GOT3 (cell line): Measurements from ENCODE around the gene CCDC194.

Experiments used
- DNase-seq: peaks from one replicate; lab custom pipeline; 2025; ENCODE audit warnings: mixed read lengths; lab: John Stamatoyannopoulos, UW

The CCDC194 gene

DNA sequence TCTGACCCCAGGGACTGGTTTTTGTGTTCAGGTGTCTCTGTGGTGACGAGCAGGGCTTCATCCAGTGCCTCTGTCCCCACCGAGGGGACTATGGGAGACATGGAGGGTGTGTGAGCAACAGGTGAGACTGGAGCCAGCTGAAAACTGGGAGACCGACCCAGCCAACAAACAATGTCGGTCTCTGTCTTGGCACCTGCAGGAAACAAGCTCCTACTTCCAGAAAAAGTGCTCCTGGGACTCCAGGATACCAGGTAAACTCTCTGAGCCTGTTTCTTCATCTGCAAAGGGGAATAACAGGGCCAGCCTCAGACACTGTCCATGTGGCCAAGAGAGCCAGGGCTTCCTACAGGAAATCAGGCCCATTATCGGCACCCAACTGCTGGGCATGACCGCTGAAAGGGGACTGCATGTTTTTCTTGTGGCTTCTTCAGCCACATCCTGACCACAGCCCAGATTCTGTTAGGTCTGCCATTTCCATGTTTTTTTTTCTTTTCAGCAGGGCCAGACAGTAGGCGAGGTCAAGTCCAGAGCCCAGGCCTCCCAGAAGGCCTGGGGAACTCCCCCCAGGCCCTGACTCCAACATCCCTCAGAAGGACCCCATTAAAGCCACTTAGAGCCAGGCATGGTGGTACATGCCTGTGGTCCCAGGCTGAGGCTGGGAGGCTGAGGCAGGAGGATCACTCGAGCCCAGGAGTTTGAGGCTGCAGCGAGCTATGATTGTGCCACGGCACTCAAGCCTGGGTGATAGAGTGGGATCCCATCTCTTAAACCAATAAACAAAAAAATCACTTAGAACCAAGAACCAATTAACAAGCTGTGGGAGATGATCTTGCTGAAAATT is 12.3 kb upstream of the CCDC194 start:
- DNase-seq, result no peak

DNA sequence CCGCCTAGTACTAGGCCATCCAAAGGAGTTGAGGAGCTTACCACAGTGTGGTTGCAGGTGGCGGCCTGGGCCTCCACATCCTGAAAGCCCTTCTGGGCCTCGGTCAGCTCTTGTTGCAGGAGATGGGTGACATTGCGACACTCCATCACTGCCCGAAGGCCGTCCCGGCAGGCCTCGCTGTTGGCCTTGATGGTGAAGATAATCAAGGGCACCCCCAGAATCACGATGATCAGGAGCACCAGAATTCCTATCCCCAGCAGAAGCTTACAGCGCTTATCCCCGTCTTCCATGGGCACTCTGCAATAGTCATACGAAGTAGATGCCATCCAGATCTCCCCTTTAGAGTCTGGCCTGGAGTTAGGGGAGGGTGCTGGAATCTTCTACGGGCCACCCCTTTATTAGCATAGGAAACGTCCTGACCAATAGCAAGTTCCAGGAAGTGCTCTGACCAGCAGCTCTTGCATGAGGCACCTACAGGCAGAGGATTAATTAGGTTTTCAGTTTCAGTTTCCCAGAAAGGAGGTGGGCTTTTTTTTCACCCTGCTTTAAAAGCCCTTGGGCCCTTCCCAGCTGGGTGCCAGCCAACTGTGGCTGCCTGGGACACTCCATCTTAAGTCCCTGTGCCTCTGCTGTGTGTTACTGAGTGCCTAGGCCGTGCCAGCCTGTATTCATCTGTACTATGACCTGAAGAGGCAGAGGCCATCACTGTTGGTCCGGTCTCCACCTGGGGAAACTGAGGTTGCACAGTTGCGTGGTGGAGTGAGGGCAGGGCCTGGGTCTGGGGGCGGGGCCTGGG is 11.5 kb upstream of the CCDC194 start, which contains the start of gene BST2:
Gene BST2, minus strand, starts transcription at position 381 of the 796 bp plus-strand sequence. Its CDS starts 55 bp downstream, at position 326.
- DNase-seq, result no peak

DNA sequence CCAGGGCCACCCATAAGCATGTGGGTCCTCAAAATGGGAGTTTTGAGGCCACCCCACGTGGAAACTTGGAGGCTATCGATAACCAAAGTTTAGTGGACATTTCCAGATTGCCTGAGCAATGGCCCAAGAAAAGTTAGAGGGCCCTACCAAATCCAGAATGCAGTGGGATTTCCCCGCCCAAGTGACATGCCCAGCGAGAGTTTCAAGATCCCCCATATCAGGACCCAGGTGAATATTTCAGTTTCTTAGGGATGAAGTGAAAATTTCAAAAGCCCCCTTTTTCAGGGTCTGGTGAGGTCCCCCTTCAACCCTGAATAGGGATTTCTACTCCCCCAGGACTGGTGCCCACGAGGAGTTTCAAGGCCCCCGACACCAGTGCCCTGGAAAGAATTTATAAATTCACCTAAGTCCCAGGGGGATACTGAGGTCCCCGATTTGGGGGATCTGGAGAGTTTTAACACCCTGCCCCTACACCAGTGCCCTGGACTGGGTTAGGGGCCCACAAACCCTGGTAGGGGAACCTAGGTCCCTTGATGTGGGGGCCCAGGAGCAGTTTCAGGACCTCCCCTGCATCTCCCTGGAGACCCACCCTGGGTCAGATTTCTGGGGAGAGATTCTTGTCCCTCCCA is 10.7 kb upstream of the CCDC194 start:
- DNase-seq, result no peak

DNA sequence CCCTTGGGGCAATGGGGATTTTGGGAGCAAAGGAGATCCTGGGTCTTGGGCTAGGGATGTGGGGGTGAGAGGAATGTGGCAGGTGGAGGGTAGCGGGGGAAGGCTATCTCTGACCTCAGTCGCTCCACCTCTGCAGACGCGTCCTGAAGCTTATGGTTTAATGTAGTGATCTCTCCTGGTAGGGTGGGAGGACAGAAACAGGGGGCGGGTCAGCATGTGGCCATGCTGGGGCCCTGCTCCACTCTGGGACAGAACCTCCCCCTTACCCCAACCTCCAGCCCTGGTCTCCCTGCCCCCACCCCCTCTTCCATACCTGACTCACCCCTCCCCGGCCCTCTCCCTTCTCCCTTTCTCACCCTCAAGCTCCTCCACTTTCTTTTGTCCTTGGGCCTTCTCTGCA is 10.0 kb upstream of the CCDC194 start:
- DNase-seq, result no peak

DNA sequence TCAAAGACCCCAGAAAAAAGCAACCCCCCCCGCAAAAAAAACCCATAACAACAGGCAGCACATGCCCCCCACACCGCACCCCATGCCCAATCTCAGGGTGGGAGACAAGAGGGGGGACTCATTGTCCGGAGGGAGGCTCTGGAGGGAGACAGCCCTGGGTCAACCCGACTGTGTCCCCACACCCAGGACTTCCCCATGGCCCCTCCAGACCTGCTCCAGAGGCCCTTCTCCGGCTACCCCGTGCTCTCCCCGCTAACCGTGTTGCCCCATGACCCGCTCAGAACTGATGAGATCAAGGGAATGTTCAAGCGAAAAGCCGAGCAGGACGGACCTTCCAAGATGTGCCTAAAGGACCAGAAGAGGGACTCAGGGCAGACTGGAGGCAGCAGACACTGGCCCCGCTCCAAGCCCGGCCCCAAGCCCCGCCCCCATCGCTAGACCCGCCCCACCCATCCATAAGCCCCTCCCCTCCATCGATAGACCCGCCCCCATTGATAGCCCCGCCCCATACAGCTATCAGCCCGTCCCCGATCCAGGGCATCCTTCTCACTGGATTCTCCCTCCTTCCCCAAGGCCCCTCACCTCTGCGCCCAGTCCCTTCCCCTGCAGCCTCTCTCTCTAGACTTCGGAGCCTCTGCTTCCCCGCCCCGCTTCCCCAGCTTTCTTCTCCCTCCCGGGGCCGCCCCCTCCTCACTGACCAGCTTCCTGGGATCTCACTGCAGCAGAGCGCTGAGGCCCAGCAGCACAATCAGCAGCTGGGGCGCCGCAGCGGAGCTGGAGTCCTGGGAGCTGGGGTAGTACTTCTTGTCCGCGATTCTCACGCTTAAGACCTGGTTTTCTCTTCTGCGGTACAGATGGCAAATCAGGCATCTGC is 9.2 kb upstream of the CCDC194 start:
- DNase-seq, result no peak

DNA sequence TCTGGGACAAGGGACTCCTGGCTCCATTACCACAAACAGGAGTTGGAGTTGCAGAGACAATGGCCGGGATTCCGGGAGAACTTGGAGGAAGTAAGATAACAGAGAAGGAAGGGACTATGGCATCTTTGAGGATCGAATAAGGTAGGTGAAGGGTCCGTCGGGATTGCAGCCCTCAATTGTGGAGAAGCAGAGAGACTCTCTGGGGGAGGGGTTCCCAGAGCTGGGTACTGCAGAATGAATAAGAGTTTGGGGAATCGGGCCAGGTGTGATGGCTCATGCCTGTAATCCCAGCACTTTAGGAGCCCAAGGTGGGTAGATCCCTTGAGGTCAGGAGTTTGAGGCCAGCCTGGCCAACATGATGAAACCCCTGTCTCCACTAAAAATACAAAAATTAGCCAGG is 7.6 kb upstream of the CCDC194 start:
- no peak for DNase-seq

DNA sequence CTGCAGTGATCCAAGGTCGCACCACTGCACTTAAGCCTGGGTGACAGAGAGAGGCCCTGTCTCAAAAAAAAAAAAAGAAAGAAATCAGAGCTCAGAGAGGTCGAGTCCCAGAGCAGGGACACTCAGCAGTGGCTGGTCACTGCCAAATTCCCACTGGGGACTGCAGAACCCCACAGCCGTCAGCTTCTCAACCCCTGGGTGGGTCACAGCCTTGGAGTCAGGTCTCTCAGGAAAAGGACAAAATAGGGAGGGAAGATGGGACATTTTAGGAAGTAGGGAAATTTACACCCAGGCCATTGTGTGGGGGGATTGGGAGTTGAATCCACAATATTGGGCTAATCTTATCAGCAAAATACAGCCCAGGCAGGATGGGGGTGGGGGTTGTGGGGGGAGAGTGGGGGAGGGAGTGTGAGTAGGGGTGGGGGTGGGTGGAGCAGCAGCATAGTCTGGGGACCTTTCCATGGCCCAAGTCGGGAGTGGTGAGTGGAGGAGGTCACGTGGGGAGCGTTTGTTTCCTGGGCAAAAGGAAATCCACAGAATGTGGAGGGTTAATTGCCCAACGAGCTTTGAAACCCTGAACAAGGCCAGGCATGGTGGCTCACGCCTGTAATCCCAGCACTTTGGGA is 5.0 kb upstream of the CCDC194 start:
- no peak for DNase-seq

DNA sequence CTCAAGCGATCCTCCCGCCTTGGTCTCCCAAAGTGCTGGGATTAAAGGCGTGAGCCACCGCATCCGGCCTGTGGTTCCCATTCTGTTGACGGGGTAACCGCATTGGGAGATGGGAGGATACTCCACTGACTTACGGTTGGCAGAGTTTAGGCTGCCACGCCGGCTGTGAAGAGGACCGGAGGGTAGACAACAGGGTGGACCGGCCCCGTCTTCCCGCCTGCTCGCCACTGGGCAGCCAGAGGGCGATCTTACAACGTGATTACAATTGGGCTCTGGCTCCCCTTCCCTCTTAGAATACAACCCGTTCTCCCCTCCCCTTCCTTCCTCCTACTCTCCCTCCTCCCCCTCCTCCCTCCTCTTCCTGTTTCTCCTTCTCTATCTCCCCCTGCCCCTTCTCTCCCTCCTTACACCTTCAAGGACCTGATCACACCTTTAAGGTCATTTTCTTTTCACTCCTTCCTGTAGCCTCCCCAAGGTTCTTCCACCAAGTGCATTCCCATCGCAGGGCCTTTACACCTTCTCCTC is 957 bp upstream of the CCDC194 start:
- DNase-seq, result no peak

DNA sequence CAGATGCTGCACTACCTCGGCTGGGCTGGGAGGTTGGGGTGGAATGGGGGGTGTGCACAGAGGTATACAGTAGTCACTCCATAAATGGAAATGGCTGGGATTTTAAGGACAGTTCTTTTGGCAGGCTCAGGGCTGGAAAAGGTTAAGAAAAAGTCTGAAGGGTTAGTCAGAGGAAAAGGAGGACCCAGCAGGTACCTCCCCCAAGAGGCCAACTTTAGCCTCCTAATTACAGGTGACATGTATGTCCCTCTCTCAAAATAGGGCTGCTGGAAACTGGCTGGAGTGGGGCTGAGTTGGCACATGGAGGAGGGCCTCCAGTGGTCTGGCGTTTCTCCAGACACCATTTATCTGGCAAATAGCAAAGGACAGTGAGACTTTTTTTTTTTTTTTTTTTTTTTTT is 994 bp downstream of the CCDC194 start:
- no peak for DNase-seq

DNA sequence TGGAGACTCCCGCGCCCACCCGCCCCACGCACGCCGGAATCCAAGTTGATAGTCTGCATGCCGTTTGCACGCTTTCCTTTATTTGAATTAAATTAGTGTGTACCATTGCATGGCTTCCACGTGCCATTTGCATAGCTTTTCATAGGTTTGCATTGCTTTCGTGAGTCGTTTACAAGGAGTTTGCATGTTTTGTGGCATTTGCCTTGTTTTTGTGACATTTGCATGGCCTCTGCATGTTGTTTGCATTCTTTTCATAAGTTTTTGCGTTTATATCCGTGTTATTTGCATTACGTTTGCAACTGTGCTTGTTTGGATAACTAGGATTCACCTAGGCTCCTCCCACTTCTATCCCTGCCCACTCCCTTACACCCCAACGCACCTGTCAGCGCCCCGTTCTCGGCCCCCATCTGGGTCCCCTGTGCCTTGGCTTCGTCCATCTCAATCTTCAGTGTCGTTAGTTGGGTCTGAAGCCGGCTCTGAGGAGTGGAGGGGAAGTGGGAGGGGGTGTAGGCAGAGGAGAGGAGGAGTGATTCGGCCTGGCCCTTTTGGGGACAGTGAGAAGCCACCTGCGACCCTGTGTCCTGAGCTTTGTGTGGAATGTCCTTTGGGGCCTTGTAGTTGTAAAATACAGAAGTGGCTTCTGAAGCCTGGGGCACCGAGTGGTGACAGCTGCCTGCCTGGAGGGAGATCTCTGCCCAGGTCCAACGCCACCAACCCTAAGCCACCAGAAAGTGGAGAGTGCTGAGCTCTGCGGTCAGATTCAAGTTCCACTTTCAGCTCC is 2.4 kb downstream of the CCDC194 start:
- no peak for DNase-seq

DNA sequence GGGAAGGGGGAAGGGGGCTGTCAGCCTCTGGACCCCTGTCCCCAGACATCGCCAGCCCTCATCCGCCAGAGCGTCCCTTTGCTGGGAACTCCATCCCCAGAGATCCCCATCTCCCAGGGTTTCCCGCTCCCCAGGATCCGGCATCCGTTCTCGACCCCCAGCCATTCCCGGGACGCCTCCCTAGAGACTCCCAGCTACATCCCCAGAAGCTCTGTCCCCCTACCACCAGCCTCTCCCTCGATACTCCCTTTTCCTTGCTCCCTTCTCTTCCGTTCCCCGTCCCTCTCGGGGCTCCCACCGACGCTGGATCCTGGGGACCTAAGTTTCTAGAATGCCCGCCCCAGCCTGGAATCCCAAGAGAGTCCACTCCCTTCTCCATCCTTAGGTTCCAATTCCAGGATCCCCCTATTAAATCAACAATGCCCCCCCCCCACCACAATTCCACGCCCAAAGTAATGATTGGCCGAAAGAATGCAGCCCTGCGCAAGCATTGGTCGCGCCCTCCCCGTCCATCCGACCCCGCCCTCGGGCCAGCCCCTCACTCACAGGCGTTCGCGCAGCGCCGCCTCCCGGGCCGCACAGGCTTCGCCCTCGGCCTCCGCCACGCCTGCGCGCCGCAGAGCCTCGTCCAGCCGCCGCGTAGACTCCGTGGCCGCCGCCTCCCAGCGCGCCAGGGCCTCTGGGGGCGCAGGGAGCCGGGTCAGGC is 3.2 kb downstream of the CCDC194 start:
- peak; percentile 38 for DNase-seq

DNA sequence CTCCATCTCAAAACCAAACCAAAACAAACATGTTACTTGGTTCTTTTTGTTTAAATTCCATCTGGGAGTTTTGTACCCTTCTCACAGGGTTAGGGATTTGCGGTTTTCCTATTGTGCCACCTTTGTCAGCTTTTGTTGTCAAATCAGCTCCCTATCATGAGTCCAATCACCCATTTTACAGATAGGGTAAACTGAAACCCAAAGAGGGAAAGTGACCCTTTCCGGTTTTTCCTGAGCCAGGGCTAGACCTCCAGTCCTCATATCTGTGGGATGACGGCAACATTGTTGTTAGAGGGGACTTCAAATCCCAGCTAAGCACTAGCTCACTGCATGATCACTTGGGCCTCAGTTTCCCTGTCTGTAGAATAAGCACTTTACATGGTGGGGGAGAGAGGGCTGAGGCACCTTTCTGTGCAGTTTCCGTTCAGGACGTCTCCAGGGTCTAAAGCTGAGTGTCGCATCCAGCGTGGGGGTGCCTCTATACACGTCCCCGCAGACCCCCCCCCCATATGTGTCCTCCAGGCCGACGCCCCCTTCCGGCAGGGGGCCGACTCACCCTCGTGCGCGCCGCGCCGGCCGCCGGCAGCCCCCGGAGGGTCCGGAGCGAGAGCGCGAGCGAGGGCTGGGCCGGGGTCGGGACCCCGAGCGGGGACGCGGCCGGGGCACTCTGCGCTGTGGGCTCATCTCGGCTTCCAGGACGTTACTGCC is 3.9 kb downstream of the CCDC194 start:
- no peak for DNase-seq

DNA sequence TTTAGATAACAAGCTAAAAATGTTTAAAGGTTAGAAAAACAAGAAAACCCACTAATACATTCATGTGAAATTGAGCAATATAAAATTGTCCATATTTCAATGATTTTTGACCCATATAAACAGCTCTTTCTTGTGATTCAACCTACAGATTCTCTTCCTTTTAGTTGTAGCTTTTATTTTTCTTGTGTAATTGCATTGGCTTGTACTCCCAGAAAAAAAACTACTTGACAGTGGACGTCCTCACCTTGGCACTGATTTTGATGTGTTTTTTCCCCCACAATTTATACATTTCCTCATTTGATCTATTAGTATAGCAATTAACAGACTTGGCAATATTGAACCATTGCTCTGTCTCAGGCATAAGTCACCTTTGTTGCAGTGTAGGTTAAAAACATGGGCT is 4.7 kb downstream of the CCDC194 start:
- no peak for DNase-seq

DNA sequence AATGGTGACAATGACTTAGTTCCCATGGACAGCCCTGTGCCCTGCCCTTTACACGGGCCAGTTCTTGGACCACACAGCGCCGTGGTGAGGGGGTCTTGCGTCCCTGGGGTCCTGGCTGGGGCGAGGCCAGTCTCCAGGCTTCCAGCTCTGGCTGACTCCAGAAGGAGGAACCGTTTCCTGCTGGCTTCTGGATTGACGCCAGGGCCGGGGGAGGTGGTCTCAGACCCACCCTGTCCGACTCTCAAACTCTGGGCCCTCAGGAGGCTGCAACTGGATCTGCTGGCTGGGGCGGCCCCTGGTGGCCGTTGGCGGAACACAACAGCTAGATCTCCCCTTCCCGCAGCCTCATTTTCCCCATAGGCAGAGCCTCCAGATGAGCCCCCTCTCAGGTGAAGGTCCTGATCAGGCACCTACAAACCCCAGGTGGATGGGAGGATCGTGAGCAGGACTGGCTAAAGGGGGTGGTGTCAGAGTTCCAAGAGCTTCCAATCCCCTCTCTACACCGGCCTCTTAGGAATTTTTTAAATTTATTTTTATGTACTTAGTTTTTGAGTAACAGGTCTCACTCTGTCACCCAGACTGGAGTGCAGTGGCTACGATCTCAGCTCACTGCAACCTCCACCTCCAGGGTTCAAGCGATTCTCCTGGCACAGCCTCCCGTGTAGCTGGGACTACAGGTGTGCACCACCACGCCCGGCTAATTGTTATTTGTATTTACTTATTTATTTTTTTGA is 8.0 kb downstream of the CCDC194 start:
- DNase-seq, result no peak

DNA sequence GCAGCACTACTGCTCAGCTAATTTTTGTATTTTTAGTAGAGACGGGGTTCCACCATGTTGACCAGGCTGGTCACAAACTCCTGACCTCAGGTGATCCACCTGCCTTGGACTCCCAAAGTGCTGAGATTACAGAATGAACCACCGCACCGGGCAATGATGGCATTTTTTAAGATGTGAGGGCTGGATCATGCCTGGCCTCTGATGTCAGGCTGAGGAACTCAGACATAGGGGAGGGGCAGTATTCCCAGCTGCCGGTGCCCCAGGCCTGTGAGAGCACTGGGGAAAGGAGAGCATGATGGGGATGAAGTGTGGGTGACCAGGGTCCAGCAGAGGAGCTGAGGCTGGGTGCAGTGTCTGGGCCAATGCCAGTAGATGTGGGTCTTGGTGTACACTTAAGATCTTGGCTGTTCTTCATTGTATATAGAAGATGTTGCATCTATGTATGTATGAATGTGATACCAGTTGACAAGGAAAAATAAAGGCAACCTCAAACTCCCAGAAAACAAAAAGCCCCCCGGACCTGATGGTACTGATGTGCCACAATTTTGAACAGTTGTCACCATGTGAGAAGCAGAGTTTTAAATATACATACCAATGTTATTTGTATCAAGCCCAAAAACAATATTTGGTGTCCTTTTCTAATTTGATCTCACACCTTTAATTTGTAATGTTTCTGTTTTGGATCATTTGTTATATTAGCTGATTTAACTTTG is 13.4 kb downstream of the CCDC194 start:
- DNase-seq, result no peak

DNA sequence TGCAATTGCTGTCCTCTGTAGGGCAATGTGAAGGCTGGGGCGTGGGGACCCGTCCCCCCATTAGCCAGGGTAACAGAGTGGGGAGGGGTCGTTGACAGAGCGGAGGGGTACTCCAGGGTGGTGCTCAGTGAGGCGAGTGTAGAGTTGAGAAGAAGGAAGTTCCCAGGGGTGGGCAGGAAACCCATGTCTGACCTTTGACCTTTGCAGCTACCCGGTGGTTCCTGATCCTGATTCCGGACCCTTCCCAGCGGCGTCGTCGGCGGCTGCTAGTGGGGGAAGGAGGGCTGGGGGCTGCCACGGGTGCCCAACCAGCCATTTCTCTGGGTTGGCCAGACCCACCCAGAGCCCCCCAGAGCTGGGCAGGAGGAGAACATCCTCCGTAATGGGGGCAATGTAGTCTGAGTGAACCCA is 14.8 kb downstream of the CCDC194 start:
- DNase-seq, result no peak

DNA sequence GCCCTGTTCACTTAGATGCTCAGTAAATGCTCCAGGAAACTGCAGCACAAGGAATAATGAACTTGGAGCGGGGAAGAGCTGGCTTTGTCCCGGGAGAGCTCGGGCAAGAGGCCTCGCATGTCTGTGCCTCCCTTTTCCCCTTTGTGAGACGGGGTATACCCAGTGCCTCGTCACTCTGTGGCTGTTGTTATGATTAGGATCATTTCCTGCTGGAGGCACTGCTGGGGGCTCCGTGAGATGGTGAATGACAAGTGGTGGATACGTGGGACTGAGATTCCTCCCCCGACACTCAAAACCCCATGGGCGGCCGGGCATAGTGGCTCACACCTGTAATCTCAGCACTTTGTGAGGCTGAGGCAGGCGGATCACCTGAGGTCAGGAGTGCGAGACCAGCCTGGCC is 15.7 kb downstream of the CCDC194 start:
- DNase-seq, result no peak
